Measurements from ENCODE around the gene ANO10.

Gene ANO10

DNA sequence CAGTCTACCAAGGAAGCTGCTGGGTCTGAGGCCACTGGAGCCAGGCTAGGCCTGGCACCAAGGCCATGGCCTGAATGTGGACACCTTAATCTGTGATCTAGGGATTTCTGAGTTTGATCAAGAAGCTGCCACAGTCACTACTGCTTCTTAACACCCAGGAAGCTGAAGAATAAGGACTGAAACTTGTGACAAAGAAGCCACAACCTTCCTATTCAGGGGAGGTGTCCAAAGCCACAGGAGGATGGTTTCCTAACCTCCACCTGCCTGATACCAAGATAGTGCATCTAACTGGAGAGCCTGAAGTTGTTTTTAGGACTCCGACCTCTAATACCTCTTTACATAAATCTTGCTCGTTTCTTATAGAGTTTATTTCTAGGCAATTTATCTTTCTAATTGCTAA, 5.5 kb upstream of the ANO10 start:
- peaks cover 7% of the 10 kb centered on the region for H3K4me1 ChIP-seq (ENCODE audit: control insufficient read depth, insufficient read depth, low read length, unreplicated experiment)
- no peak overlapping the region for H3K4me3 ChIP-seq (ENCODE audit: low read depth, low read length)
- no peak overlapping the region for H3K27ac ChIP-seq (ENCODE audit: low read depth, low read length)
- H3K27me3 ChIP-seq (ENCODE audit: insufficient read depth, low read length): no peaks in the 10 kb centered on the region
- no peaks in the 10 kb centered on the region for H3K36me3 ChIP-seq (ENCODE audit: insufficient read depth, low read length)
- H2AFZ ChIP-seq (ENCODE audit: low read length, unreplicated experiment): no peak overlapping the region
- no peaks in the 10 kb centered on the region for H3K79me2 ChIP-seq (ENCODE audit: control insufficient read depth, insufficient read depth, low read length, unreplicated experiment)

DNA sequence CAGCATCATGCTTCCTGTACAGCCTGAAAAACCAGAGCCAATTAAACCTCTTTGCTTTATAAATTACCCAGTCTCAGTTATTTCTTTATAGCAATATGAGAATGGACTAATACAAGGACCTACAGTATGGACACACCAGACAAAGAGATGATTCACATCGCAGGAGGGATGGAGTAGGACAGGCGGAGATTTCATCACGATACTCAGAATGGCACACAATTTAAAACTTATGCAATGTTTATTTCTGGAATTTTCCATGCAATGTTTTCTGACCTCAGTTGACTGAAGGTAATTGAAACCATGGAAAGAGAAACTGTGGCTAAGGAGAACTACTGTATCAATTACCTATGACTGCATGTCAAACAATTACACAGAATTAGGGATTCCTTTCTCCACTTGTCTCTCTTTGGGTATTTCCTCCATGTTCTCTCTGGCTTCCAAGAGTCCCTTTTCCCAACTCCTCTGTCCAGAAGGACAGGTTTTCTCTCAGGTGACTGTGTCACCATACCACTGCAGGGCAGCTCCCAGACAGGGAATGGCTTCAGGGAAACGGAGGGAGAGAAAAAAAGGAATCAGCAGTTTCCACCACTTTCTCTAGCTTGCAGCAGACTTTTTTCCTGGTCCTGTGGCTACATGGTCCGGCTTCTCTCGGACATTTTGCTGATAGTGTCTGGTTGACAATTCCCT, 3.0 kb upstream of the ANO10 start:
- H3K4me1 ChIP-seq (ENCODE audit: control insufficient read depth, insufficient read depth, low read length, unreplicated experiment): peaks cover 9% of the 10 kb centered on the region
- H3K27ac ChIP-seq (ENCODE audit: low read depth, low read length): no peak overlapping the region
- no peaks in the 10 kb centered on the region for H3K36me3 ChIP-seq (ENCODE audit: insufficient read depth, low read length)
- H3K4me3 ChIP-seq (ENCODE audit: low read depth, low read length): no peak overlapping the region
- H3K79me2 ChIP-seq (ENCODE audit: control insufficient read depth, insufficient read depth, low read length, unreplicated experiment): peaks cover 18% of the 10 kb centered on the region
- no peaks in the 10 kb centered on the region for H3K27me3 ChIP-seq (ENCODE audit: insufficient read depth, low read length)
- H2AFZ ChIP-seq (ENCODE audit: low read length, unreplicated experiment): no peak overlapping the region

GRCh38 chr3:43620831-43621655, 768 bp downstream of the ANO10 start:
- Histone ChIP-seq H3K27ac (ENCODE audit: low read depth, low read length) (no peak overlapping the region; the same call in 1 of the 2 replicates), H2AFZ (ENCODE audit: low read length, unreplicated experiment) (peak overlapping the region; percentile 88)

GRCh38 chr3:43619588-43619987, 2.2 kb downstream of the ANO10 start:
- no peaks in the 10 kb centered on the region for H3K36me3 ChIP-seq (ENCODE audit: insufficient read depth, low read length)
- H2AFZ ChIP-seq (ENCODE audit: low read length, unreplicated experiment): no peak overlapping the region
- H3K79me2 ChIP-seq (ENCODE audit: control insufficient read depth, insufficient read depth, low read length, unreplicated experiment): peaks cover 28% of the 10 kb centered on the region
- H3K27ac ChIP-seq (ENCODE audit: low read depth, low read length): no peak overlapping the region
- no peaks in the 10 kb centered on the region for H3K27me3 ChIP-seq (ENCODE audit: insufficient read depth, low read length)
- peaks cover 9% of the 10 kb centered on the region for H3K4me1 ChIP-seq (ENCODE audit: control insufficient read depth, insufficient read depth, low read length, unreplicated experiment)
- H3K4me3 ChIP-seq (ENCODE audit: low read depth, low read length): no peak overlapping the region

More at GRCh38 chr3:43620831-43621655, 768 bp downstream of the ANO10 start:
- peaks cover 28% of the 10 kb centered on the region for H3K79me2 ChIP-seq (ENCODE audit: control insufficient read depth, insufficient read depth, low read length, unreplicated experiment)
- H3K36me3 ChIP-seq (ENCODE audit: insufficient read depth, low read length): no peaks in the 10 kb centered on the region
- H3K4me1 ChIP-seq (ENCODE audit: control insufficient read depth, insufficient read depth, low read length, unreplicated experiment): peaks cover 9% of the 10 kb centered on the region
- H3K4me3 ChIP-seq (ENCODE audit: low read depth, low read length): peak overlapping the region; percentile 89
- no peaks in the 10 kb centered on the region for H3K27me3 ChIP-seq (ENCODE audit: insufficient read depth, low read length)

DNA sequence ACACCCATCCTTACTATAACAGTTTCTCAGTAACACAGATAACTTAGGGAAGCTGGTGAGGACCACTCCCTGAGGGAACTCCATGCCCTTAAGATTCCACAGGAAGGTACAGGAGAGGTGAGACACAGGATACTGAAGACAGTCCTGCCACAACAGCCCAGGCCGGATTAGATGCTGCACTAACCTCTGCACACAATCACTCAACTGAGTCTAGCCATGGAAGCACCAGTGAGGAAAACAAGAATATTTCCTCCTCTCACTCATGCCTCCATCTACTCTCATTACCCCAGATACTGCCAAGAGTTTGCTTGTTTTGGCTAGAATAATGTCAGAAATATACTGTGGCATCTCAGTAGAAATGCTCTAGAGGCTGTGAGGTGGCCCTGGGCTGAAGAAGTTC, 3.7 kb downstream of the ANO10 start:
- H3K27me3 ChIP-seq (ENCODE audit: insufficient read depth, low read length): no peaks in the 10 kb centered on the region
- H3K79me2 ChIP-seq (ENCODE audit: control insufficient read depth, insufficient read depth, low read length, unreplicated experiment): peaks cover 32% of the 10 kb centered on the region
- no peaks in the 10 kb centered on the region for H3K36me3 ChIP-seq (ENCODE audit: insufficient read depth, low read length)
- peaks cover 9% of the 10 kb centered on the region for H3K4me1 ChIP-seq (ENCODE audit: control insufficient read depth, insufficient read depth, low read length, unreplicated experiment)
- H2AFZ ChIP-seq (ENCODE audit: low read length, unreplicated experiment): no peak overlapping the region
- H3K4me3 ChIP-seq (ENCODE audit: low read depth, low read length): no peak overlapping the region
- no peak overlapping the region for H3K27ac ChIP-seq (ENCODE audit: low read depth, low read length)

GRCh38 chr3:43616034-43616433, 5.8 kb downstream of the ANO10 start:
- Histone ChIP-seq H3K79me2 (ENCODE audit: control insufficient read depth, insufficient read depth, low read length, unreplicated experiment) (peaks cover 26% of the 10 kb centered on the region), H3K27me3 (ENCODE audit: insufficient read depth, low read length) (no peaks in the 10 kb centered on the region), H2AFZ (ENCODE audit: low read length, unreplicated experiment) (no peak overlapping the region), H3K4me1 (ENCODE audit: control insufficient read depth, insufficient read depth, low read length, unreplicated experiment) (peaks cover 9% of the 10 kb centered on the region), H3K36me3 (ENCODE audit: insufficient read depth, low read length) (no peaks in the 10 kb centered on the region), H3K4me3 (ENCODE audit: low read depth, low read length) (no peak overlapping the region), H3K27ac (ENCODE audit: low read depth, low read length) (no peak overlapping the region)

- Histone ChIP-seq H3K27me3 (ENCODE audit: insufficient read depth, low read length) (no peaks in the 10 kb centered on the region), H3K79me2 (ENCODE audit: control insufficient read depth, insufficient read depth, low read length, unreplicated experiment) (peaks cover 17% of the 10 kb centered on the region), H3K4me3 (ENCODE audit: low read depth, low read length) (no peak overlapping the region), H3K27ac (ENCODE audit: low read depth, low read length) (no peak overlapping the region), H3K36me3 (ENCODE audit: insufficient read depth, low read length) (no peaks in the 10 kb centered on the region), H2AFZ (ENCODE audit: low read length, unreplicated experiment) (no peak overlapping the region), H3K4me1 (ENCODE audit: control insufficient read depth, insufficient read depth, low read length, unreplicated experiment) (peaks cover 1% of the 10 kb centered on the region)
Observed at GRCh38 chr3:43615133-43615532, 6.7 kb downstream of the ANO10 start.

DNA sequence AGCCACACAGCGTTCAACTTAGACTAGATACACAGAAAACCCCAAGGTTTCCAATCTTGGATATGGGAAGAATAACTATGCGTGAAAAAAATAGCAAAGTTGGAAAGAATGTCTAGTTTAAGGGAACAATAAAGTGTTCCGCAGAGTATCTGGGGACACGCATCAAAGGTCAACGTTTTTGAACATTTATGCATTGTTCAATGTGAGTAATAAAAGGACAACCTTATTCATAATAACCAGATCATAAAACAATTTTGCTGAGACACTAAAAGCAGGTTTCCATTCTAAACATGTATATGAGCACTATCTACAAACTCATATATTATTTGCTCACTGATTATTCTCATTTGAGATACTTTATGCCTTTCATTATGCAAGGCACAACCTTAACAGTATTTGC, 7.8 kb downstream of the ANO10 start:
- no peak overlapping the region for H2AFZ ChIP-seq (ENCODE audit: low read length, unreplicated experiment)
- no peaks in the 10 kb centered on the region for H3K36me3 ChIP-seq (ENCODE audit: insufficient read depth, low read length)
- H3K4me1 ChIP-seq (ENCODE audit: control insufficient read depth, insufficient read depth, low read length, unreplicated experiment): no peaks in the 10 kb centered on the region
- H3K27me3 ChIP-seq (ENCODE audit: insufficient read depth, low read length): no peaks in the 10 kb centered on the region
- no peak overlapping the region for H3K27ac ChIP-seq (ENCODE audit: low read depth, low read length)
- peaks cover 8% of the 10 kb centered on the region for H3K79me2 ChIP-seq (ENCODE audit: control insufficient read depth, insufficient read depth, low read length, unreplicated experiment)
- no peak overlapping the region for H3K4me3 ChIP-seq (ENCODE audit: low read depth, low read length)

DNA sequence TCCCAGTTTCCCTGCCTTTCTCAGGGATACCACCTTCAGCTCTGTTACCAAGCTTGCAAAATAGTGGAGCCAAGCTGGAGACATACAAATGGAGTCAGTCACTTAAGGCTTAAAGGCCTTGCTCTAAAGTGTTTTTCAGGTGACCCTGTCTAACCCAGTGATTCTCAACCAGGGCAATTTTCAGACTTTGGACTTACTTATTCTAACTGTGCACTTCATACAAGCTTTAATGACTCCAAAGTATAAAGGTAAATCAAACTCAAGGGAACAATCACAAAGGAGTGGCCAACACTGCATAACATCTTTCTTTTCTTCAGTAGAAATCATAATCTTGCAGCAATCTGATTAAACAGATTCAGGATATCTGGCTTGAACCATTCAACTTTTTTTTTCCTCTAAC, 9.4 kb downstream of the ANO10 start:
- H3K36me3 ChIP-seq (ENCODE audit: insufficient read depth, low read length): no peaks in the 10 kb centered on the region
- H2AFZ ChIP-seq (ENCODE audit: low read length, unreplicated experiment): no peak overlapping the region
- no peak overlapping the region for H3K27ac ChIP-seq (ENCODE audit: low read depth, low read length)
- no peak overlapping the region for H3K4me3 ChIP-seq (ENCODE audit: low read depth, low read length)
- H3K79me2 ChIP-seq (ENCODE audit: control insufficient read depth, insufficient read depth, low read length, unreplicated experiment): peaks cover 4% of the 10 kb centered on the region
- H3K4me1 ChIP-seq (ENCODE audit: control insufficient read depth, insufficient read depth, low read length, unreplicated experiment): no peaks in the 10 kb centered on the region
- H3K27me3 ChIP-seq (ENCODE audit: insufficient read depth, low read length): no peaks in the 10 kb centered on the region

- H3K79me2 ChIP-seq (ENCODE audit: control insufficient read depth, insufficient read depth, low read length, unreplicated experiment): peaks cover 4% of the 10 kb centered on the region
- H3K36me3 ChIP-seq (ENCODE audit: insufficient read depth, low read length): no peaks in the 10 kb centered on the region
- H3K27ac ChIP-seq (ENCODE audit: low read depth, low read length): no peak overlapping the region
- H3K27me3 ChIP-seq (ENCODE audit: insufficient read depth, low read length): no peaks in the 10 kb centered on the region
- no peak overlapping the region for H2AFZ ChIP-seq (ENCODE audit: low read length, unreplicated experiment)
- no peak overlapping the region for H3K4me3 ChIP-seq (ENCODE audit: low read depth, low read length)
- H3K4me1 ChIP-seq (ENCODE audit: control insufficient read depth, insufficient read depth, low read length, unreplicated experiment): no peaks in the 10 kb centered on the region
Observed at GRCh38 chr3:43609406-43609805, 12.4 kb downstream of the ANO10 start.

- no peaks in the 10 kb centered on the region for H3K4me1 ChIP-seq (ENCODE audit: control insufficient read depth, insufficient read depth, low read length, unreplicated experiment)
Observed at GRCh38 chr3:43608751-43609150, 13.1 kb downstream of the ANO10 start.

More at GRCh38 chr3:43608751-43609150, 13.1 kb downstream of the ANO10 start:
- Histone ChIP-seq H2AFZ (ENCODE audit: low read length, unreplicated experiment) (no peak overlapping the region), H3K79me2 (ENCODE audit: control insufficient read depth, insufficient read depth, low read length, unreplicated experiment) (peaks cover 4% of the 10 kb centered on the region), H3K4me3 (ENCODE audit: low read depth, low read length) (no peak overlapping the region), H3K27ac (ENCODE audit: low read depth, low read length) (no peak overlapping the region), H3K27me3 (ENCODE audit: insufficient read depth, low read length) (no peaks in the 10 kb centered on the region), H3K36me3 (ENCODE audit: insufficient read depth, low read length) (peaks cover under 1% of the 10 kb centered on the region; the same call in 1 of the 2 replicates)

All from ACC112 (cell line).